ENCODE measurements around the gene GPX4. TPM values are rescaled to one million over a fixed set of nuclear protein-coding genes. Genes with fewer than 3 reads are reported as not detected.

Gene GPX4
- total and polyA plus RNA-seq, 2 donors (not counting 3 experiments of a cell fraction or from before 2014, with no cell fraction given), result 469 to 1,136 TPM

DNA sequence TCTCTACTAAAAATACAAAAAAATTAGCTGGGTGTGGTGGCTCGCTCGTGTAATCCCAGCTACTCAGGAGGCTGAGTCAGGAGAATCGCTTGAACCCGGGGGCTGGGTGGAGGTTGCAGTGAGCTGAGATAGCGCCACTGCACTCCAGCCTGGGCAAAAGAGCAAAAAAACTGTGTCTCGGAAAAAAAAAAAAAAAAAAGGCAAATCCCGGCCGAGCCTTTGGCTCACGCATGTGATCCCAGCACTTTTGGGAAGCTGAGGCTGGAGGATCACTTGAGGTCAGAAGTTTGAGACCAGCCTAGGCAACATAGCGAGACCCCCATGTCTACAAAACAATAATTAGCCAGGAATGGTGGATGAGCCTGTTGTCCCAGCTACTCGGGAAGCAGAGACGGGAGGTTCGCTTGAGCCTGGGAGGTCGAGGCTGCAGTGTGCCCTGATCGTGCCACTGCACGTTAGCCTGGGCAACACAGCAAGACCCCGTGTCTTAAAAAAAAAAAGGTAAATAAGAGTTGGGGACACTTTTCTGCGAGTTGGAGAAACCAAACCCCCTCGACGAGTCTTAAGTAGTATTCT lies 574 bp upstream of the GPX4 start:
- DNase-seq (ENCODE audit: low read depth, low spot score) (no peak), FAIRE-seq (no peak)
- Histone ChIP-seq H3K4me1 (ENCODE audit: control insufficient read depth, extremely low read depth, insufficient read depth, low read length) (peaks cover 31% of the 10 kb centered on the region), H2AFZ (ENCODE audit: low read depth, low read length) (no peak overlapping the region), H3K27me3 (ENCODE audit: control insufficient read depth in 2 of 2, insufficient read depth in 2 of 2, low read length in 2 of 2) (no peaks in the 10 kb centered on the region), H3K36me3 (ENCODE audit: control insufficient read depth in 2 of 2, extremely low read depth in 1 of 2, insufficient read depth in 2 of 2, low read length in 2 of 2) (peaks cover 2 to 16% of the 10 kb centered on the region in 2 experiments), H4K20me1 (replicated peaks; ENCODE audit: control insufficient read depth, extremely low read depth, insufficient read depth, low read length) (no peaks in the 10 kb centered on the region), H3K9ac (replicated peaks; ENCODE audit: extremely low read depth, insufficient read depth, low read length) (no peak overlapping the region), H3K9me3 (replicated peaks; ENCODE audit: control insufficient read depth, insufficient read depth, low read length) (peaks cover 2% of the 10 kb centered on the region), H3K27ac (ENCODE audit: insufficient read depth, low read depth, low read length) (peak overlapping the region; percentile 93), H3K9me1 (replicated peaks; ENCODE audit: control insufficient read depth, extremely low read depth, insufficient read depth, low read length) (no peaks in the 10 kb centered on the region), H3K79me2 (ENCODE audit: control insufficient read depth, insufficient read depth, low read length) (peaks cover 18% of the 10 kb centered on the region), H3K4me2 (ENCODE audit: insufficient read depth, low read length) (no peak overlapping the region), H3K4me3 (replicated peaks in 1 of 3; ENCODE audit: insufficient read depth in 1 of 3, low read depth in 1 of 3, low read length in 3 of 3) (no peak overlapping the region)
- TF ChIP-seq, protein P1, sequence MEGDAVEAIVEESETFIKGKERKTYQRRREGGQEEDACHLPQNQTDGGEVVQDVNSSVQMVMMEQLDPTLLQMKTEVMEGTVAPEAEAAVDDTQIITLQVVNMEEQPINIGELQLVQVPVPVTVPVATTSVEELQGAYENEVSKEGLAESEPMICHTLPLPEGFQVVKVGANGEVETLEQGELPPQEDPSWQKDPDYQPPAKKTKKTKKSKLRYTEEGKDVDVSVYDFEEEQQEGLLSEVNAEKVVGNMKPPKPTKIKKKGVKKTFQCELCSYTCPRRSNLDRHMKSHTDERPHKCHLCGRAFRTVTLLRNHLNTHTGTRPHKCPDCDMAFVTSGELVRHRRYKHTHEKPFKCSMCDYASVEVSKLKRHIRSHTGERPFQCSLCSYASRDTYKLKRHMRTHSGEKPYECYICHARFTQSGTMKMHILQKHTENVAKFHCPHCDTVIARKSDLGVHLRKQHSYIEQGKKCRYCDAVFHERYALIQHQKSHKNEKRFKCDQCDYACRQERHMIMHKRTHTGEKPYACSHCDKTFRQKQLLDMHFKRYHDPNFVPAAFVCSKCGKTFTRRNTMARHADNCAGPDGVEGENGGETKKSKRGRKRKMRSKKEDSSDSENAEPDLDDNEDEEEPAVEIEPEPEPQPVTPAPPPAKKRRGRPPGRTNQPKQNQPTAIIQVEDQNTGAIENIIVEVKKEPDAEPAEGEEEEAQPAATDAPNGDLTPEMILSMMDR (IDR thresholded peaks at IDR 0.05; ENCODE audit: extremely low read depth in 1 of 2, insufficient read depth in 1 of 2, low read depth in 1 of 2, low read length in 2 of 2), result no peak
- dilution Hi-C loops (cut with MboI; ENCODE audit: extremely low pct_ligation_motif_present, low sequenced_read_pairs), result no loop called here
- intact Hi-C loops (cut with micrococcal nuclease), result loop anchor here (2.0 to 10.0 kb wide), 2 partner anchors 138 to 168 kb away; partner anchors contain the start of gene ATP5F1D
- BruUV-seq (replicated peaks), result TSS peak; percentile 71
- POLR2A ChIA-PET, result interaction anchor here (0.7 to 1.6 kb wide), 5 partner anchors 20 to 150 kb away, joined by 3 to 4 read pairs (median 3); no protein-coding TSS in a partner anchor
- CTCF ChIA-PET, result interaction anchor here (1.0 to 2.8 kb wide), 7 partner anchors 10 to 111 kb away, joined by 3 to 21 read pairs (median 4); no protein-coding TSS in a partner anchor

DNA sequence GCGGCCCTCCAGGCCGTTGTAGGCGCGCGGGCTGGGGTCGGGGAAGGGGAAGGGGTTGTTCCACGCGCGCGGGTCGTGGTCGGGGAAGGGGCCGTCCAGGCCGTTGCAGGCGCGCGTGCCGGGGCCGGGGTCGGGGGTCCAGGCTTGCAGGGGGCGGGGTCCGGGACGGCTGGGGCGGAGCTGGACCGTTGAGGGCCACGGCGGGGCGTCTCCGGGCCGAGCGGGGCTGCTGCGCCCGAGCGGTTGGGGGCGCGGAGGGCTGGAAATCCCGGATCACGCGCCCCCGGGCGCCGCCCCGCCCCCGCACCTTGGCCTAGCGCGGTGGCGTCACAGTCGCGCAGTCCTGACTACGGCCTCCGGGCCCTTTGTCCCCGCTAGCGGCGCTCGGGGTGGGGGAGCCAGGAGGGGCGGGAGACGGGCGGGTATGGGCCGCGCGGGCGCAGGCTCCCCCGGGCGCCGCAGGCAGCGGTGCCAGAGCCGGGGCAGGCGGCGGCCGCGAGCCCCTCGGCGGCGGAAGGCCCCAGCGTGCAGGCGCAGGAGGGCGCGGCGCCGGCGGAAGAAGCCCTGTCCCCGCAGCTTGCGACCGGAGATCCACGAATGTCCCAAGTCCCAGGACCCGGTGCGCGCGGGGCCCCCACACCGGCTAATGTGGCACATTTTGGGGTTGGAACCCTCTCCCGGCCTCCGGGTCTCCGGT lies 665 bp downstream of the GPX4 start:
- CTCF ChIA-PET, result interaction anchor here (1.0 to 2.8 kb wide), 8 partner anchors 9 to 109 kb away, joined by 3 to 21 read pairs (median 4); no protein-coding TSS in a partner anchor

More for the DNA sequence above, 665 bp downstream of the GPX4 start:
- Histone ChIP-seq H3K9me3 (replicated peaks; ENCODE audit: control insufficient read depth, insufficient read depth, low read length) (peaks cover 2% of the 10 kb centered on the region), H3K9me1 (replicated peaks; ENCODE audit: control insufficient read depth, extremely low read depth, insufficient read depth, low read length) (no peaks in the 10 kb centered on the region), H3K27me3 (ENCODE audit: control insufficient read depth in 2 of 2, insufficient read depth in 2 of 2, low read length in 2 of 2) (no peaks in the 10 kb centered on the region), H3K4me2 (ENCODE audit: insufficient read depth, low read length) (peak overlapping the region; percentile 65), H2AFZ (ENCODE audit: low read depth, low read length) (no peak overlapping the region), H3K4me3 (replicated peaks in 1 of 3; ENCODE audit: insufficient read depth in 1 of 3, low read depth in 1 of 3, low read length in 3 of 3) (peak overlapping the region; percentile 33 to 58 (median 52)), H3K4me1 (ENCODE audit: control insufficient read depth, extremely low read depth, insufficient read depth, low read length) (peaks cover 31% of the 10 kb centered on the region), H3K36me3 (ENCODE audit: control insufficient read depth in 2 of 2, extremely low read depth in 1 of 2, insufficient read depth in 2 of 2, low read length in 2 of 2) (peaks cover 2 to 20% of the 10 kb centered on the region in 2 experiments), H3K79me2 (ENCODE audit: control insufficient read depth, insufficient read depth, low read length) (peaks cover 18% of the 10 kb centered on the region), H4K20me1 (replicated peaks; ENCODE audit: control insufficient read depth, extremely low read depth, insufficient read depth, low read length) (no peaks in the 10 kb centered on the region), H3K9ac (replicated peaks; ENCODE audit: extremely low read depth, insufficient read depth, low read length) (peak overlapping the region; percentile 74), H3K27ac (ENCODE audit: insufficient read depth, low read depth, low read length) (peak overlapping the region; percentile 71)
- DNase-seq (ENCODE audit: low read depth, low spot score) (peak; percentile 60), FAIRE-seq (peak; percentile 74)
- intact Hi-C loops (cut with micrococcal nuclease), result loop anchor here (10.0 kb wide), 1 partner anchor 170 kb away; no protein-coding TSS in a partner anchor
- dilution Hi-C loops (cut with MboI; ENCODE audit: extremely low pct_ligation_motif_present, low sequenced_read_pairs), result no loop called here
- POLR2A ChIA-PET, result interaction anchor here (0.7 to 1.6 kb wide), 5 partner anchors 22 to 110 kb away, joined by 3 to 4 read pairs (median 3); partner anchors contain the start of gene ABCA7
- no peak for TF ChIP-seq POLR2A (IDR thresholded peaks at IDR 0.05; ENCODE audit: low read depth, low read length)
- TF ChIP-seq POLR2AphosphoS5 (IDR thresholded peaks at IDR 0.05; ENCODE audit: insufficient read depth, low read depth, low read length), result peak; percentile 34
- BruUV-seq (replicated peaks), result no TSS peak

Data from endothelial cell of umbilical vein (primary cell).